NCI-H1417 treated with DMSO at 0.1 percent for 48 hours (cell line): ENCODE data around the gene FYN.
"Not testable (repeated sequence)": the region's sequence is repeated elsewhere in the genome, so short reads cannot be mapped to it uniquely, and the experiment has no call there.

Source experiments
- DNase-seq: peaks from one replicate; lab custom pipeline; 2025; lab: John Stamatoyannopoulos, UW

Gene FYN

GRCh38 chr6:111850295-111850937, 22.8 kb downstream of the FYN start:
- DNase-seq, result no peak

- no peak for DNase-seq
Measured at GRCh38 chr6:111849298-111849697, 24.0 kb downstream of the FYN start.

- DNase-seq, result no peak
Measured at GRCh38 chr6:111848262-111848812, 24.9 kb downstream of the FYN start.

- no peak for DNase-seq
Measured at GRCh38 chr6:111846492-111847409, 26.5 kb downstream of the FYN start.

- DNase-seq, result no peak
Measured at GRCh38 chr6:111846066-111846465, 27.2 kb downstream of the FYN start.

- no peak for DNase-seq
Measured at GRCh38 chr6:111845441-111845871, 27.8 kb downstream of the FYN start.

GRCh38 chr6:111844921-111845320, 28.3 kb downstream of the FYN start:
- no peak for DNase-seq

GRCh38 chr6:111844376-111844775, 28.9 kb downstream of the FYN start:
- DNase-seq, result no peak

GRCh38 chr6:111843347-111844147, 29.7 kb downstream of the FYN start:
- no peak for DNase-seq

GRCh38 chr6:111842891-111843290, 30.4 kb downstream of the FYN start:
- DNase-seq, result no peak

GRCh38 chr6:111842271-111842822, 30.9 kb downstream of the FYN start:
- no peak for DNase-seq

- DNase-seq, result no peak
Measured at GRCh38 chr6:111841822-111842221, 31.4 kb downstream of the FYN start.

- no peak for DNase-seq
Measured at GRCh38 chr6:111840803-111841202, 32.4 kb downstream of the FYN start.

- no peak for DNase-seq
Measured at GRCh38 chr6:111838749-111839484, 34.3 kb downstream of the FYN start.

GRCh38 chr6:111837641-111838500, 35.4 kb downstream of the FYN start:
- no peak for DNase-seq

GRCh38 chr6:111837007-111837406, 36.2 kb downstream of the FYN start:
- no peak for DNase-seq

GRCh38 chr6:111835807-111836206, 37.4 kb downstream of the FYN start:
- DNase-seq, result no peak

- DNase-seq, result not testable (repeated sequence)
Measured at GRCh38 chr6:111835398-111835797, 37.9 kb downstream of the FYN start.

- DNase-seq, result no peak
Measured at GRCh38 chr6:111834356-111834755, 38.9 kb downstream of the FYN start.

- no peak for DNase-seq
Measured at GRCh38 chr6:111832833-111833418, 40.3 kb downstream of the FYN start.
